Measurements from ENCODE around the gene MMP24OS.
"Not testable (repeated sequence)": the region's sequence is repeated elsewhere in the genome, so short reads cannot be mapped to it uniquely, and the experiment has no call there.

MMP24OS gene

GRCh38 chr20:35271073-35271882, 6.6 kb downstream of the MMP24OS start:
- TF ChIP-seq CTCF (IDR thresholded peaks at IDR 0.05; ENCODE audit: low read depth, low read length), result no peak
- DNase-seq (ENCODE audit: extremely low read depth, low read depth), result no peak

- no peak for TF ChIP-seq CTCF (IDR thresholded peaks at IDR 0.05; ENCODE audit: low read depth, low read length)
- no peak for DNase-seq (ENCODE audit: extremely low read depth, low read depth)
These were observed 7.7 kb downstream of the MMP24OS start for GRCh38 chr20:35270021-35270902.

GRCh38 chr20:35269055-35269781, 8.7 kb downstream of the MMP24OS start:
- DNase-seq (ENCODE audit: extremely low read depth, low read depth), result no peak
- peak; percentile 83 for TF ChIP-seq CTCF (IDR thresholded peaks at IDR 0.05; ENCODE audit: low read depth, low read length)

GRCh38 chr20:35267092-35267491, 10.8 kb downstream of the MMP24OS start:
- no peak for DNase-seq (ENCODE audit: extremely low read depth, low read depth)
- no peak for TF ChIP-seq CTCF (IDR thresholded peaks at IDR 0.05; ENCODE audit: low read depth, low read length)

- no peak; the same call in none of the 2 replicates for TF ChIP-seq CTCF (IDR thresholded peaks at IDR 0.05; ENCODE audit: low read depth, low read length)
- DNase-seq (ENCODE audit: extremely low read depth, low read depth), result no peak
These were observed 13.2 kb downstream of the MMP24OS start for GRCh38 chr20:35264755-35265154.

GRCh38 chr20:35263532-35264341, 14.2 kb downstream of the MMP24OS start:
- DNase-seq (ENCODE audit: extremely low read depth, low read depth), result no peak
- TF ChIP-seq CTCF (IDR thresholded peaks at IDR 0.05; ENCODE audit: low read depth, low read length), result no peak

GRCh38 chr20:35262731-35263531, 15.0 kb downstream of the MMP24OS start:
- DNase-seq (ENCODE audit: extremely low read depth, low read depth), result not testable (repeated sequence)

- DNase-seq (ENCODE audit: extremely low read depth, low read depth), result not testable (repeated sequence)
These were observed 15.6 kb downstream of the MMP24OS start for GRCh38 chr20:35262321-35262720.

All from AG09319 (cell line).